ENCODE data around the gene CALHM2.
"Not testable (repeated sequence)": the region's sequence is repeated elsewhere in the genome, so short reads cannot be mapped to it uniquely, and the experiment has no call there.

The CALHM2 gene

DNA sequence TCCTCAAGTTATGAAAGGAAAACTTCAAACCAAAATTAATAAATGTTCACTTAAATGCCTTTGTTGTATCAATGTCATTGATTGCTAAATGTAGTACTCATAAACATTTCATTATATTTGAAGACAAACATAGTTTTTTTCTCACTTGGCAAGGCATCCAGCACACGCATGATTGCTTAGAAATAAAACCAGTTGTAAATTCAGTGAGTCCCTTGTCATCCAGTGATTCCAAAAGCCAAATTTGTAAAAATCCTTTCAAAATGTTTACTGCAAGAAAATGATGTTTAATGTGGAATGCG is 35.2 kb upstream of the CALHM2 start:
- no peak for DNase-seq (ENCODE audit: low read depth in 2 of 2)
- TF ChIP-seq, protein P1, sequence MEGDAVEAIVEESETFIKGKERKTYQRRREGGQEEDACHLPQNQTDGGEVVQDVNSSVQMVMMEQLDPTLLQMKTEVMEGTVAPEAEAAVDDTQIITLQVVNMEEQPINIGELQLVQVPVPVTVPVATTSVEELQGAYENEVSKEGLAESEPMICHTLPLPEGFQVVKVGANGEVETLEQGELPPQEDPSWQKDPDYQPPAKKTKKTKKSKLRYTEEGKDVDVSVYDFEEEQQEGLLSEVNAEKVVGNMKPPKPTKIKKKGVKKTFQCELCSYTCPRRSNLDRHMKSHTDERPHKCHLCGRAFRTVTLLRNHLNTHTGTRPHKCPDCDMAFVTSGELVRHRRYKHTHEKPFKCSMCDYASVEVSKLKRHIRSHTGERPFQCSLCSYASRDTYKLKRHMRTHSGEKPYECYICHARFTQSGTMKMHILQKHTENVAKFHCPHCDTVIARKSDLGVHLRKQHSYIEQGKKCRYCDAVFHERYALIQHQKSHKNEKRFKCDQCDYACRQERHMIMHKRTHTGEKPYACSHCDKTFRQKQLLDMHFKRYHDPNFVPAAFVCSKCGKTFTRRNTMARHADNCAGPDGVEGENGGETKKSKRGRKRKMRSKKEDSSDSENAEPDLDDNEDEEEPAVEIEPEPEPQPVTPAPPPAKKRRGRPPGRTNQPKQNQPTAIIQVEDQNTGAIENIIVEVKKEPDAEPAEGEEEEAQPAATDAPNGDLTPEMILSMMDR (IDR thresholded peaks at IDR 0.05; ENCODE audit: low read depth, low read length): no peak

DNA sequence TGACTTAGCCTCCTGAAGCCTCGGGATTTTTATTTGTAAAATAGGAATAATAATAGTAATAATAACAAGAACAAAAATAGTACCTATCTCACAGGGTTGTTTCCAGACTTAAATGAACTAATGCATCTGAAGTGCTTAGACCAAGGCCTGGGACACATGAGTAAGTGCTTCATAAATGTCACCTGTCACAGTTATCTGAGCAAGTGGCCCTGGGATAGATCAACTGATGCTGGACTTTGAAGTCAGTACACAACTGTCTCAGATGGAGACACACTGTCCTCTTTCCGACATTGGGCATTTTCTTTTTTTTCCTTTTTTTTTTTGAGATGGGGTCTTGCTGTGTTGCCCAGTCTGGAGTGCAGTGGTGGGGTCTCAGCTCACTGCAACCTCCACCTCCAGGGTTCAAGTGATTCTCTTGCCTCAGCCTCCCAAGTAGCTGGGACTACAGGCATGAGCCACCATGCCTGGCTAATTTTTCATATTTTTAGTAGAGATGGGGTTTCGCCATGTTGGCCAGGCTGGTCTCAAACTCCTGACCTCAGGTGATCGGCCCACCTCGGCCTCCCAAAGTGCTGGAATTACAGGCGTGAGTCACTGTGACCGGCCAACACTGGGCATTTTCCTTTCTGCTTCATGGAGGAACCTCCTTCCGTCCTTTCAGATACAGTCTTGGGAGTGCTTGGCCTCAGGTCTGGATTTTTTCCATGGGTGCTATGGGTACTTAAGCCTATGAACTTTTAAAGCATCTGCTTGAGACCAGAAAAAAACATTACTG is 34.7 kb upstream of the CALHM2 start:
- not testable (repeated sequence) for DNase-seq (ENCODE audit: low read depth in 2 of 2); H3K4me3 ChIP-seq (replicated peaks in 1 of 2; ENCODE audit: low read depth in 2 of 2, low read length in 2 of 2)

More for the DNA sequence above, 35.2 kb upstream of the CALHM2 start:
- H3K4me3 ChIP-seq (replicated peaks in 1 of 2; ENCODE audit: low read depth in 2 of 2, low read length in 2 of 2): no peak overlapping the region

- TF ChIP-seq, protein P1 (IDR thresholded peaks at IDR 0.05; ENCODE audit: low read depth, low read length): peak; percentile 75
- no peak overlapping the region for H3K4me3 ChIP-seq (replicated peaks in 1 of 2; ENCODE audit: low read depth in 2 of 2, low read length in 2 of 2)
- peak; percentile 88 to 89 for DNase-seq (ENCODE audit: low read depth in 2 of 2)
Observed at GRCh38 chr10:103481974-103482531, 29.9 kb upstream of the CALHM2 start.

DNA sequence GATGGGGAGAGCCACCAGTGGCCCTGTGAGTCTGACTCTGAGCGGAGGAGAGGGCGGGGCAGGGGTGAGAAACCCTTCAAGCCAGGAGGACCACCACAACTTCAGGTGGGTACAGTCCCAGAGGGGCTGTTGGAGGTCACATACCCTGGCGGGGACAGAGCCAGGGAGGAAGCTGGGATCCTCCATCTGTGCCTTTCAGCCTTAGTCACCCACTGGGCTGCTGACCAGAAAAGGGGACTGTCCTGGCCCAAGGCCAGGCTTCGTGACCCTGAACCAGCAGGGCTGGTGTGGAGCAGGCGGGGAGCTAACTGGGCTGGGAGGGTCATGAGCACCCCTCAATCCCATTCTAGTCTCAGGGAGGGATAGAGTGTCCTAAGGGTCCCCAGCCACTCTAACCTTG is 28.4 kb upstream of the CALHM2 start:
- no peak overlapping the region for H3K4me3 ChIP-seq (replicated peaks in 1 of 2; ENCODE audit: low read depth in 2 of 2, low read length in 2 of 2)
- peak; percentile 45 to 55 for DNase-seq (ENCODE audit: low read depth in 2 of 2)
- TF ChIP-seq, protein P1 (IDR thresholded peaks at IDR 0.05; ENCODE audit: low read depth, low read length): no peak

DNA sequence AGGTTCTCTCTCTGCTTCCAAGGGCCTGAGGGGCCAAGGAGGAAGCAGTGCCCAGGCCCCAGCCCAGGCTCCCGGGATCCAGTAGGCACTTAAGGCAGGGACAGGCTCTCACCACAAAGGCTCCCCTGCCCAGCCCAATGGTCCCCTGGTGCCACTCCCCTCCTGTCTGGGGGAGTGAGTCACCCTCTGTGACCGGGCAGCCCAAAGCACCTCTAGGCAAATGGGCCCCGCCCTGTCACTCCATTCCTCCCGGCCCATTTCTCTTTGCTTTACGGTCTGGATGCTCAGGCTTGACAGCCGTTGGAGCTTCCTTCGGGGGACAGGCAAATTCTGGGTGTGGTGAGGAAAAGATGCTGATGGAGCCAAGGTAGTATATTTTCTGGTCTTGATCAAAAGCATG is 27.0 kb upstream of the CALHM2 start, which contains the start of gene CALHM3:
Gene CALHM3, minus strand, starts transcription at position 106 of the 400 bp plus-strand sequence. CDS start 208 bp downstream, outside the sequence.
- no peak within 1 kb of the TSS for H3K4me3 ChIP-seq (replicated peaks in 1 of 2; ENCODE audit: low read depth in 2 of 2, low read length in 2 of 2)
- no peak for DNase-seq (ENCODE audit: low read depth in 2 of 2)
- TF ChIP-seq, protein P1 (IDR thresholded peaks at IDR 0.05; ENCODE audit: low read depth, low read length): no peak

DNA sequence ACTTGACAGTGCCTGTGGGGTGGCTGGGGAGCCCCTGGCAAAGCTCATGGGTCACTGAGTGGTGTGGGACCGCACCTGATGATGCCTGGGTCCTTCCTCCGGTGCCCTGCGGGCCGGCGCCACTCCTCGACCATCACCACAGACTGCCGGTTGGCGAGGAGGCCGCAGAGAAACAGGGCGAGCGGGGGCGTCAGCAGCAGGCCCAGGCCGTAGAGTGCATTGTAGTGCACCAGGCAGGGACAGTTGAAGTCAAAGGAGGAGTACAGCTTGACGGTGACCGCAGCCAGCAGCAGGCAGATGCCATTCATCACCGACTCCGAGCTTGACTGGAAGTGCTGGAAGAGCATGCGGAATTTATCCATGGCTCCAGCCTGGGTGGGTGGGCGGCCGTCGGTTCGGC is 26.5 kb upstream of the CALHM2 start:
- DNase-seq (ENCODE audit: low read depth in 2 of 2): no peak
- H3K4me3 ChIP-seq (replicated peaks in 1 of 2; ENCODE audit: low read depth in 2 of 2, low read length in 2 of 2): no peak overlapping the region
- TF ChIP-seq, protein P1 (IDR thresholded peaks at IDR 0.05; ENCODE audit: low read depth, low read length): no peak

DNA sequence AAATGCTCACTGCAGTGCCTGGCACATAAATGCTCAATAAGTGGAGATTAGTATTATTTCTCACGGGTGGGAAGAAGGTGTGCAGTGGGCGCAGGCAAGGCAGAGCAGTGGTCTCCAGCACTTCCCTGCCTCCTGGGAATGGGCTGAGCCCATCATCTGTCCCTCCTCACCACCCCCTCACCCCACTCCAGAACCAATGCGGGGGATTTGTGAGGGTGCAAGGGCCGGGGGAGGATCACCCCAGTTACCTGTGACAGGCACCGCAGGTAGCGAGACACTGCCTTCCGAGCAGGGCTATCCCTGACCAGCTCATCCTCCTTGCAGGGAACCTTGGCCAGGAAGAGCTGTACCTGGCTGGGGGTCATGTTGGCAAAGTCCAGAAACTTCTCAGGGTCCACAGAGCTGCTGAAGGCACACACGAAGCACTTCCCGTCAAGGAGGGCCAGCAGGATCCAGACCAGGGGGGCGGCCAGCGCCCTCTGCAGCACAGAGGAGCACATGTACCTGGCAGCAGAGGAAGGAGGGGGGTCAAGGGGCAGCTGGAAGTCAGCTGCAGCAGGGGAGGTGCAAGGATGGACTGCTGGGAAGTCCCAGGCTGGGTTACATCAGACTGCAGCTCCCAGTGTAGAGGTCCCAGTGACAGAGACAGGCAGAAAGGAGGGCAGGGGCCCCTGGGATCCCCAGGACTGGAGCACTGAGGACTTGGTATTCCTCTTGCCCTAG is 24.0 kb upstream of the CALHM2 start:
- H3K4me3 ChIP-seq (replicated peaks in 1 of 2; ENCODE audit: low read depth in 2 of 2, low read length in 2 of 2): no peak overlapping the region
- DNase-seq (ENCODE audit: low read depth in 2 of 2): peak in 1 of 2 donors; percentile 40
- TF ChIP-seq, protein P1 (IDR thresholded peaks at IDR 0.05; ENCODE audit: low read depth, low read length): peak; percentile 5

Data from cardiac fibroblast (primary cell).